GM19463 (cell line): Measurements from ENCODE around the gene RSF1.

ENCODE experiments used
- ATAC-seq: cut with Tn5 transposase; IDR thresholded peaks from one replicate; pipeline ENCODE4 v1.9.1; 2021; ENCODE audit warnings: mild to moderate bottlenecking, moderate library complexity; ENCODE audit not compliant: unreplicated experiment

Gene RSF1

GRCh38 chr11:77753230-77753629 lies 67.3 kb downstream of the RSF1 start:
- no peak for ATAC-seq

- no peak for ATAC-seq
Observed at GRCh38 chr11:77752516-77752915, 68.0 kb downstream of the RSF1 start.

- no peak for ATAC-seq
Observed at GRCh38 chr11:77750394-77751156, 69.9 kb downstream of the RSF1 start.

GRCh38 chr11:77749232-77749631 lies 71.3 kb downstream of the RSF1 start:
- ATAC-seq = no peak

GRCh38 chr11:77748266-77748665 lies 72.3 kb downstream of the RSF1 start:
- no peak for ATAC-seq

- ATAC-seq = no peak
Observed at GRCh38 chr11:77747381-77747969, 73.0 kb downstream of the RSF1 start.

GRCh38 chr11:77736473-77736872 lies 84.0 kb downstream of the RSF1 start:
- ATAC-seq = no peak

- no peak for ATAC-seq
Observed at GRCh38 chr11:77734890-77735289, 85.6 kb downstream of the RSF1 start.

- no peak for ATAC-seq
Observed at GRCh38 chr11:77732143-77732542, 88.4 kb downstream of the RSF1 start.

GRCh38 chr11:77730789-77731188 lies 89.7 kb downstream of the RSF1 start:
- ATAC-seq = no peak

- ATAC-seq = no peak
Observed at GRCh38 chr11:77729063-77729462, 91.5 kb downstream of the RSF1 start.

GRCh38 chr11:77728203-77728786 lies 92.2 kb downstream of the RSF1 start:
- ATAC-seq = no peak

GRCh38 chr11:77726524-77726923 lies 94.0 kb downstream of the RSF1 start:
- ATAC-seq = no peak

GRCh38 chr11:77725433-77725832 lies 95.1 kb downstream of the RSF1 start:
- no peak for ATAC-seq

- no peak for ATAC-seq
Observed at GRCh38 chr11:77724636-77725035, 95.9 kb downstream of the RSF1 start.

GRCh38 chr11:77723024-77723423 lies 97.5 kb downstream of the RSF1 start:
- ATAC-seq = no peak

- no peak for ATAC-seq
Observed at GRCh38 chr11:77710358-77710757, 110.2 kb downstream of the RSF1 start.

- ATAC-seq = no peak
Observed at GRCh38 chr11:77705876-77706579, 114.5 kb downstream of the RSF1 start.

GRCh38 chr11:77705195-77705875 lies 115.2 kb downstream of the RSF1 start:
- ATAC-seq = no peak

- ATAC-seq = no peak
Observed at GRCh38 chr11:77704029-77704428, 116.5 kb downstream of the RSF1 start.

- ATAC-seq = no peak
Observed at GRCh38 chr11:77699425-77699824, 121.1 kb downstream of the RSF1 start.
